Gastrocnemius medialis (tissue), 4 donors: ENCODE results near the gene TMEM217.

ENCODE experiments used
- POLR2A ChIP-seq, 2 donors: fragments of 450-650 bp; IDR thresholded peaks; one replicate each; pipeline ENCODE4 v1.6.1; 2017; ENCODE audit warnings: antibody characterized with exemption in 2 of 2, mild to moderate bottlenecking in 2 of 2, moderate library complexity in 2 of 2
- TF ChIP-seq, protein P1 (sequence below), 5 experiments: fragments of 450-650 bp in 3 of 5; fragments of 200-600 bp in 2 of 5; sonication (generic) in 2 of 5; IDR thresholded peaks in 4 of 5; conservative IDR thresholded peaks in 1 of 5; 1 replicate in 4 of 5; 2 replicates in 1 of 5; pipeline ENCODE4 v1.5.1; 2016 to 2019; ENCODE audit warnings: antibody characterized with exemption in 5 of 5, mild to moderate bottlenecking in 3 of 5, moderate library complexity in 3 of 5

DNA sequence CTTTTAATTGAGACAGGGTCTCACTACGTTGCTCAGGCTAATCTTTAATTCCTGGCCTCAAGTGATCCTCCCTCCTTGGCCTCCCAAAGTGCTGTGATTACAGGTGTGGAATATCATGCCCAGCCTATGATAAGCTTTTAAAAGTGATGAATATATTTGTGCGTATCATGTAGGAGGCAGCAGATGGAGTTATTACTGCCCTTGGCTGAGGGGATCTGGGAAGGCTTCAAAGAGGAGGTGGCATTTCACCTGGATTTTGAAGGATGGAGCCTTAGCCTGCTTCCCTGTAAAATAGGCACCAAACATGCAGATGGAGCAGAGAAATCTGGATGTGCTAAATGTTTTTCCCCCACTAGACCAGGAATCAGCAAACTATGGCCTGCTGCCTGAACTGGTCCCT lies 77.9 kb downstream of the TMEM217 start:
- no peak for TF ChIP-seq POLR2A (IDR thresholded peaks at IDR 0.05)
- TF ChIP-seq, protein P1, sequence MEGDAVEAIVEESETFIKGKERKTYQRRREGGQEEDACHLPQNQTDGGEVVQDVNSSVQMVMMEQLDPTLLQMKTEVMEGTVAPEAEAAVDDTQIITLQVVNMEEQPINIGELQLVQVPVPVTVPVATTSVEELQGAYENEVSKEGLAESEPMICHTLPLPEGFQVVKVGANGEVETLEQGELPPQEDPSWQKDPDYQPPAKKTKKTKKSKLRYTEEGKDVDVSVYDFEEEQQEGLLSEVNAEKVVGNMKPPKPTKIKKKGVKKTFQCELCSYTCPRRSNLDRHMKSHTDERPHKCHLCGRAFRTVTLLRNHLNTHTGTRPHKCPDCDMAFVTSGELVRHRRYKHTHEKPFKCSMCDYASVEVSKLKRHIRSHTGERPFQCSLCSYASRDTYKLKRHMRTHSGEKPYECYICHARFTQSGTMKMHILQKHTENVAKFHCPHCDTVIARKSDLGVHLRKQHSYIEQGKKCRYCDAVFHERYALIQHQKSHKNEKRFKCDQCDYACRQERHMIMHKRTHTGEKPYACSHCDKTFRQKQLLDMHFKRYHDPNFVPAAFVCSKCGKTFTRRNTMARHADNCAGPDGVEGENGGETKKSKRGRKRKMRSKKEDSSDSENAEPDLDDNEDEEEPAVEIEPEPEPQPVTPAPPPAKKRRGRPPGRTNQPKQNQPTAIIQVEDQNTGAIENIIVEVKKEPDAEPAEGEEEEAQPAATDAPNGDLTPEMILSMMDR (IDR thresholded peaks at IDR 0.05 in 4 of 5, conservative IDR thresholded peaks at IDR 0.05 in 1 of 5), result no peak
